HepG2 (cell line): ENCODE measurements around the gene H6PD.

Experiments
- CTCF ChIP-seq: sonication (generic); formaldehyde crosslinking; IDR thresholded peaks from 2 replicates; pipeline ENCODE4 v1.5.0; 2020; ENCODE audit warnings: mild to moderate bottlenecking, missing genetic modification reagents, moderate library complexity
- DPF2 ChIP-seq: sonication (generic); formaldehyde crosslinking; IDR thresholded peaks from 2 replicates; pipeline ENCODE4 v1.4.0; 2020; ENCODE audit warnings: mild to moderate bottlenecking, low read depth, missing genetic modification reagents, borderline replicate concordance
- EZH2 ChIP-seq: conservative IDR thresholded peaks from 2 replicates; pipeline ENCODE4 v1.6.1; 2012; ENCODE audit warnings: mild to moderate bottlenecking, low read depth, low read length, moderate library complexity
- FOXP1 ChIP-seq, 2 experiments: fragments of 450-650 bp in 1 of 2; IDR thresholded peaks; 2 replicates each; pipeline ENCODE4 v1.6.1; 2017 to 2018; ENCODE audit warnings: antibody characterized with exemption in 1 of 2
- PBX3 ChIP-seq: sonication (generic); formaldehyde crosslinking; IDR thresholded peaks from 2 replicates; pipeline ENCODE4 v1.8.1; 2023; ENCODE audit warnings: missing genetic modification reagents, inconsistent platforms, borderline replicate concordance
- POLR2A ChIP-seq, 2 experiments: IDR thresholded peaks; 2 replicates each; pipeline ENCODE4 v1.6.1; 2011; ENCODE audit warnings: low read depth in 2 of 2, low read length in 2 of 2, mild to moderate bottlenecking in 1 of 2, moderate library complexity in 1 of 2; ENCODE audit not compliant: insufficient read depth in 1 of 2
- TF ChIP-seq, protein P1 (sequence below): sonication (generic); formaldehyde crosslinking; conservative IDR thresholded peaks from 2 replicates; pipeline ENCODE4 v1.4.0; 2020; ENCODE audit warnings: missing genetic modification reagents

DNA sequence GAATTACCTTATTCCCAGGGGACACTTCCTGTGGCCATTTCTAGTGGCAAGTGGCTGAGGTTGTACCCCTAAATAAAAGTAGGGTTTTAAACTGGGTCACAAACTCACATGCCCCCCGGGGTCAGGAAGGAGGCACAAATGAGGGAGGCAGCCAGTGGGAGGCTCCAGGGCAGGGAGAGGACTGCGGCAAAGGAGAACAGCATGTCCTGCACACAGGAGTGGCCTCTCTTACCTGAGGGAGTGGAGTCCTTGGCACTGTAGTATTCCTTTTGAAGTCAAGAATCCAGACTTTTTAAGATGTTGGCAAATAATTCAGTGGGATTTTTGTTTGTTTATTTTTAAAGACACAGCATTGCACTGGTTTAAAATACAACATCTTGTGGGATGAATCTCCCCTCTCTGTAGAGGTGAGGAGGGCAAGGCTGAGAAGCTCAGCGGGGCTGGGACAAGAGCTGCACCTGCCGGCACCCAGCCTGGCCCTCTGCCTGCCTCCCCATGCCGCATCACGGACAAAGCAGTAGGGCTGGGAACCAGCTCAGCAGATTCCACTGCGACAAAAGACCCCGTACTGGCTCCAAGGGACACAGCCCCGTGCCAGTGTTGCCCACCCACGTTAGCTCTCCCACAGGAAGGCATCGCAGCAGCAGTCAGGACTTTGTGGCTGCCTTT, 80.3 kb downstream of the H6PD start:
- no peak for TF ChIP-seq EZH2
- TF ChIP-seq DPF2, result no peak
- TF ChIP-seq, protein P1, sequence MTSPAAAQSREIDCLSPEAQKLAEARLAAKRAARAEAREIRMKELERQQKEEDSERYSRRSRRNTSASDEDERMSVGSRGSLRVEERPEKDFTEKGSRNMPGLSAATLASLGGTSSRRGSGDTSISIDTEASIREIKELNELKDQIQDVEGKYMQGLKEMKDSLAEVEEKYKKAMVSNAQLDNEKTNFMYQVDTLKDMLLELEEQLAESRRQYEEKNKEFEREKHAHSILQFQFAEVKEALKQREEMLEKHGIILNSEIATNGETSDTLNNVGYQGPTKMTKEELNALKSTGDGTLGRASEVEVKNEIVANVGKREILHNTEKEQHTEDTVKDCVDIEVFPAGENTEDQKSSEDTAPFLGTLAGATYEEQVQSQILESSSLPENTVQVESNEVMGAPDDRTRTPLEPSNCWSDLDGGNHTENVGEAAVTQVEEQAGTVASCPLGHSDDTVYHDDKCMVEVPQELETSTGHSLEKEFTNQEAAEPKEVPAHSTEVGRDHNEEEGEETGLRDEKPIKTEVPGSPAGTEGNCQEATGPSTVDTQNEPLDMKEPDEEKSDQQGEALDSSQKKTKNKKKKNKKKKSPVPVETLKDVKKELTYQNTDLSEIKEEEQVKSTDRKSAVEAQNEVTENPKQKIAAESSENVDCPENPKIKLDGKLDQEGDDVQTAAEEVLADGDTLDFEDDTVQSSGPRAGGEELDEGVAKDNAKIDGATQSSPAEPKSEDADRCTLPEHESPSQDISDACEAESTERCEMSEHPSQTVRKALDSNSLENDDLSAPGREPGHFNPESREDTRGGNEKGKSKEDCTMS (CRISPR knock-in tag), result no peak
- no peak for TF ChIP-seq FOXP1 (IDR thresholded peaks at IDR 0.05)
- TF ChIP-seq FOXP1 (CRISPR knock-in tag; IDR thresholded peaks at IDR 0.05), result no peak
- no peak for TF ChIP-seq POLR2A (IDR thresholded peaks at IDR 0.05; ENCODE audit: insufficient read depth in 1 of 2, low read depth in 2 of 2, low read length in 2 of 2)
- no peak for TF ChIP-seq PBX3
- TF ChIP-seq CTCF (CRISPR knock-in tag), result no peak
